ENCODE results near the gene MED9. TPM values are rescaled to one million over a fixed set of nuclear protein-coding genes. Genes with fewer than 3 reads are reported as not detected.

The MED9 gene
- total and polyA plus RNA-seq, 9 of the 15 experiments (the other 6 are each of a cell fraction or from before 2014, with no cell fraction given): 2.2 to 15.8 (median 12.7) TPM

- TF ChIP-seq RCOR1 (IDR thresholded peaks at IDR 0.05; ENCODE audit: borderline replicate concordance in 1 of 2, low read depth in 2 of 2, low read length in 2 of 2) (no peak), SMAD3 (CRISPR knock-in tag; conservative IDR thresholded peaks at IDR 0.05) (no peak), ZNF75A (CRISPR knock-in tag; IDR thresholded peaks at IDR 0.05) (no peak), E2F6 (IDR thresholded peaks at IDR 0.05; ENCODE audit: borderline replicate concordance in 1 of 2, extremely low read depth in 1 of 2, insufficient read depth in 1 of 2, insufficient read length in 1 of 2, low read depth in 1 of 2, low read length in 1 of 2, poor library complexity in 1 of 2, severe bottlenecking in 1 of 2) (no peak)
These were observed 18.9 kb downstream of the MED9 start (continued) for GRCh38 chr17:17495536-17496188.

GRCh38 chr17:17496189-17497064 is 19.6 kb downstream of the MED9 start, which contains the start of gene RASD1:
Gene RASD1 (minus strand): TSS chr17:17496395. CDS start chr17:17496181, 214 bp downstream.
- Histone ChIP-seq H3K36me3 (ENCODE audit: control insufficient read depth, insufficient read depth, low read length) (peaks cover 19% of the 10 kb centered on the region; the same call in 1 of the 3 replicates), H3K27ac (ENCODE audit: extremely low read depth, low read depth, low read length) (peak within 1 kb of the TSS; percentile 73; the same call in 1 of the 3 replicates), H3K9me1 (ENCODE audit: control insufficient read depth, insufficient read depth, low read length) (no peaks in the 10 kb centered on the region), H3K4me3 (peak within 1 kb of the TSS; percentile 55), H3K79me2 (ENCODE audit: control insufficient read depth, insufficient read depth, low read length) (no peaks in the 10 kb centered on the region), H3K4me1 (replicated peaks in 1 of 2; ENCODE audit: control insufficient read depth in 2 of 2, insufficient read depth in 2 of 2, low read length in 2 of 2) (peaks cover 0 to 18% of the 10 kb centered on the region in 2 experiments; a peak in 3 of 5 replicates), H3K27me3 (ENCODE audit: control insufficient read depth in 2 of 2, insufficient read depth in 2 of 2, low read length in 2 of 2) (peaks cover 0 to 16% of the 10 kb centered on the region in 2 experiments; a peak in 2 of 5 replicates), H3K4me2 (ENCODE audit: insufficient read depth, low read length) (peak within 1 kb of the TSS; percentile 73; the same call in 1 of the 2 replicates), H2AFZ (ENCODE audit: low read depth, low read length) (peak within 1 kb of the TSS; percentile 94), H3K9ac (ENCODE audit: insufficient read depth in 1 of 2, low read depth in 2 of 2, low read length in 2 of 2) (peak within 1 kb of the TSS; percentile 44 to 86; a peak in 3 of 4 replicates), H3K9me3 (replicated peaks; ENCODE audit: control insufficient read depth, insufficient read depth, low read depth, low read length) (no peaks in the 10 kb centered on the region), H4K20me1 (replicated peaks; ENCODE audit: control insufficient read depth, insufficient read depth, low read length) (no peaks in the 10 kb centered on the region)
- no peak for FAIRE-seq
- ATAC-seq: peak; percentile 96
- in situ Hi-C loops (cut with MboI) (no loop called here), intact Hi-C loops (cut with micrococcal nuclease) (loop anchor here (2.0 to 5.0 kb wide), 3 partner anchors 72 to 146 kb away; no protein-coding TSS in a partner anchor)
- ChIA-PET POLR2A (interaction anchor here (0.6 to 1.2 kb wide), 8 partner anchors 9 to 298 kb away, joined by 3 read pairs; no protein-coding TSS in a partner anchor), CTCF (ENCODE audit: low intra/inter-chr PET ratio) (interaction anchor here (0.5 to 1.8 kb wide), 5 partner anchors 34 to 146 kb away, joined by 3 to 8 read pairs (median 4); no protein-coding TSS in a partner anchor)
- peak; percentile 79 to 90 (median 88) for DNase-seq (ENCODE audit: extremely low read depth in 1 of 4, low spot score in 3 of 4)
- no TSS peak for BruUV-seq (replicated peaks)
- WGBS (ENCODE audit: insufficient coverage, low coverage, missing lambda C conversion rate): 1% methylated on average over 29 of the region's 93 CpGs
- TF ChIP-seq VEZF1 (CRISPR knock-in tag; IDR thresholded peaks at IDR 0.05) (peak; percentile 71), NCOR1 (IDR thresholded peaks at IDR 0.05) (no peak), RBFOX2 (IDR thresholded peaks at IDR 0.05; ENCODE audit: low read depth, low read length) (peak; percentile 60), CXXC5 (CRISPR knock-in tag; IDR thresholded peaks at IDR 0.05) (peak; percentile 62; the same call in 1 of the 2 replicates), PCBP1 (IDR thresholded peaks at IDR 0.05; ENCODE audit: low read depth, low read length, poor library complexity, severe bottlenecking) (peak; percentile 35), PRPF4 (IDR thresholded peaks at IDR 0.05; ENCODE audit: insufficient read depth, low read depth, low read length, poor library complexity, severe bottlenecking) (no peak), DNMT1 (IDR thresholded peaks at IDR 0.05) (no peak), KAT7 (CRISPR knock-in tag; IDR thresholded peaks at IDR 0.05; ENCODE audit: borderline replicate concordance) (peak; percentile 70; the same call in 1 of the 2 replicates), TBP (optimal IDR thresholded peaks at IDR 0.05; ENCODE audit: low read depth, low read length) (peak; percentile 60), NCOA1 (IDR thresholded peaks at IDR 0.05; ENCODE audit: low read depth) (no peak), KHSRP (IDR thresholded peaks at IDR 0.05) (no peak)

Measured in K562 (cell line).